Measurements from ENCODE around the gene CYP4F22.
A peak's percentile ranks its signal among the peaks of the same experiment; 100 is the strongest.
"Not testable (repeated sequence)": the region's sequence is repeated elsewhere in the genome, so short reads cannot be mapped to it uniquely, and the experiment has no call there.

CYP4F22 gene

DNA sequence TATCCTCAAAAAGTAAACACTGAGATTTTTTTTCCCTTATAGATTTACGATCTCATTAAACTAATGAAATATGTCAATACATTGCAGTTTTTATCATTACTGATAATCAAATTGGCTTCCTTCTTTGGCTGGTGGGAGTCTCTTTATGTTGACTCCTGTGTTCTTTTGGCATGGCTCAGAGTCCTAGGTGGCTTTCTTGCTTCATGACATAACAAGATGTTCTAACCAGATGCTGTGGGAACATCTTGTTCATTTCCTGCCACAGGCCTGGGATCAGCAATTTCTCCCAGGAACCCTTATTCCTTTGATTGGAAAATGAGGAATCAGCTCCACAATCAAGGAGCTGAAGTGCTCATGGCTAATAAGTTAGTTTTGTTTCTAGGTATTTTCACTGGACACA lies 13.2 kb upstream of the CYP4F22 start:
- no peak for DNase-seq

DNA sequence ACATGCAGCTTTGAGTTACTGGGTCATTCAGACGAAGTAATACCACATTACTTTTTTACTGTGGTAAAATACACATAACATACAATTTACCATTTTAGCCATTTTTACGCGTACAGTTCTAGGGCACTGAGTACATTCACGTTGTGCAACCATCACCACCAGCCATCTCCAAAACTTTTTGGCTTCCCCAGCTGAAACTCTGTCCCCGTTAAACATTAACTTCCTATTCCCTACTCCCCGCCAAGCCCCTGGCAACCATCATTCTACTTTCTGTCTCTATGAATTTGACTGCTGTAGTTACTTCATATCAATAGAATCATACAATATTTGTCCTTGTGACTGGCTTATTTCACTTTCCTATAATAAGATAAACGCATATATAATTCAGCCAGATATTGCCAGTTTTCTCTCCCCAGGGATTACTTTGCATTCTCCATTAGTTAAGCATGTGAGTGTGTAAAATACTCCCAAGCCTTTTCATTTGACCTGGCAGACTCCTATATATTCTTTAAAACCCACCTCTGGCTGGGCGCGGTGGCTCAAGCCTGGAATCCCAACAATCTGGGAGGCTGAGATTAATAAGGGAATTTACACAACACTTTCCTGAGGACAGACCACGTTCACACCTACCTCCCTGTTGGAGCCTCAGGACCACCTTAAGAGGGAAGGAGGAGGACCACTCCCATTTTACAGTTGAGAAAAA lies 10.0 kb upstream of the CYP4F22 start:
- DNase-seq, result no peak

DNA sequence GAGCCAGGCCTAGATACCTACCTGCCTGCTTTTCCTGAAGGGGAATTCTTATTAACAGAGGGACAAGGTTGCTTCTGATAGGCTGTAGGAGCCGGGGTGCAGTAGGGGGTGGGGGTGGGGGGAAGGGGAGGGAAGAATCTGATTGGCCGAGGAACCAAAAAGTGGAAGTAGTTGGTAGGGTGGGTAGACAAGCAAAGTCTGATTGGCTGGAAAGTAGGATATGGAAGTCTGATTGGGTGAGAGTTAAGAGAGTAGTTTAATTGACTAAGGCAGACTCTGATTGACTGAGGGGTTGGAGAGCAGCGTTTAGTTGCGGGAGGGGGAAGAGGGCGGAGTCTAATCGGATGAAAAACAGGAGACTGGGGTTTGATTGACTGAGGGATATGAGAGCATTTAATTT lies 9.4 kb upstream of the CYP4F22 start:
- no peak for DNase-seq

DNA sequence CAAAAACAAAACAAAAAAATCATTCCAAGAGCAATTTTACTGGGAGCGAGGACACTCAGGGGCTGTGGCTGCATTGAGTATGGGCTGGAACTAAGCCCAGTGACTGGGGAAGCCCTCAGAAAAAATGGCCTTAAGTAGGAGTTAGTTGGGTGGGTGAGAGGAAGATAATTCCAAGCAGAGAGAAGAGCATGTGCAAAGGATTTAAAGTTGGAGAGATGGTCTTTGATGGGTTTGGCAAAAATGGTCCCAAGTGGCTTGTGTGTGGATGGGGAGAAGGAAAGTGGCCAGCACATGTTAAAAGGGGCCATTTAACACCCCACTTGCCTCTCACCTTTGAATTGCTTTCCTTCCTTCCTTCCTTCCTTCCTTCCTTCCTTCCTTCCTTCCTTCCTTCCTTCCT lies 6.7 kb upstream of the CYP4F22 start:
- DNase-seq, result no peak

DNA sequence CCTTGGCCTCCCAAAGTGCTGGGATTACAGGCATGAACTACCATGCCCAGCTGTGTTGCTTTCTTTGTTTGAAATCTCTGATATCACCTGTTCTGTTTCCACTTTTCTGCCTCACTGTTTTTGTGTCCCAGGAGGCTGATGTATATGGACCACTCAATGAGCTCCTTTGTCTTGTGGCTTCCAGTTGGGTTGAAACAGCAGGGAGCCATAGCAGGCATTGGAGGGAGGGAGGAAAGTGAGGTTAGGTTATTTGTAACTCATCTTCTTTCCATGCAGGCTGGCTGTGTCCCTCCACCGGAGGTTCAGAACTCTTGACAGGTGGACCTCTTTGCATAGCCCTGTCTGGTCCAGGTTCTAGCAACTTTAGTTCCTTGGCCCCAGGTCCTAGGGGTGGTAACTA lies 6.1 kb upstream of the CYP4F22 start:
- no peak for DNase-seq

DNA sequence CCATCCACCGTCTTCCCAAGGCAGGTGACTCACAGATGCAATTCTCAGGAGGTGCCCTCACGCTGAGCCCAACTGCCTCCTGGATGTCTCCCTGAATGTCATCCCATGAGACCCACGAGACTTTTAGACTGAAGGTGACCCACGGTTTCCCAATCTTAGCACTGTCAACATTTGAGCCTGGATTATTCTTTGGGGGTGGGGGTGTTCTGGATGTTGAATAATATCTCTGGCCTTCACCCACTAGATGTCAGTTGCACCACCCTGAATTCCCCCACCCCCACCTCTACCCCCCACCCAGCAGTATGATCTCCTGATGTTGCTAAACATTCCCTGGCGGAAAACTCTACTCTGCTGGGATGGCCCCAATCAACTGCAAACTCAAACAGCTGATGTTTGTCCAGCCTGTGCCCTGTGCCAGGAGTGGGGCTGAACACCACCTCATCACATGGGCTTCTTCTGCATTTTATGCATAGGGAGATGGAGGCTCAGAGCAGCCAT lies 2.2 kb upstream of the CYP4F22 start:
- DNase-seq, result no peak

DNA sequence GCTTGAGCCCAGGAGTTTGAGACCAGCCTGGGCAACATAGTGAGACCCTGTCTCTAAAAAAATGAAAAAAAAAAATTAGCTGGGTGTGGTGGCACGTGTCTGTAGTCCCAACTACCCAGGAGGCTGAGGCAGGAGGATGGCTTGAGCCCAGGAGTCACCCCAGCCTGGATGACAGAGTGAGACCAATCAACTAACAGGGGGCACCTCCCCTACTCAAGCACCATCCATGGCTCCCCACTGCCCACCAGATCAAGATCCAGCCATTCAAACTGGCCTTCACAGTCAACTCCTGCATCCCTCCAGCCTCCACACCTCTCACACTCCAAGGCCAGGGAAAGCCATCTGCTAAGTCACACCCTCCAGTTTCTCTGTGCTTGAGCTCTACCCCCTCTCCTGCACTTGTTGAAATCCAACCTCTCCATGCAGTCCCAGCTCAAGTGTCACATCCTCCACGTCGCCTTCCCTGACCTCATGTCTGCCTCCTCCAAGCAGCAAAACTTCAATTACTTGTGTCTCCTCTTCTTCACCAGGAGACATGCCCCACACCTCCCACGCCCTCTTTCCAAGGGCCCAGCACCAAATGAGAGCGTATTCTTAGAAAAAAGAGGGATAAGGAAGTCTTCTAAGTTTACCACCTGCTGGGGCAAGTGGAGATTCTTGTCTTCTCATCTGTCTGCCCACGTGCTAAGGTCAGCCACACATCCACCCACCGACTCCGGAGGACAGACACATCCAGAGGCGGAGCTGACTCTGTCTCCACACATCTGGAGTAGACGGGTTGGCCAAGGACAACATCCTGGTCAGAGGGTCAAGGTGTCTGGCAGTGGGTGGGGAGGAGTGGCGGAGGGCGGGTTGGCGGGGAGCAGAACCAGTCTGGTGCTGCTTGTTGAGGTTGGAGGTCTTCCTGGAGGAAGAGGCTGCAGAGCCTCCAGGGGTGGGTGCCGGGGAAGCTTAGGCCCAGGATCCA lies 974 bp upstream of the CYP4F22 start:
- DNase-seq, result no peak

DNA sequence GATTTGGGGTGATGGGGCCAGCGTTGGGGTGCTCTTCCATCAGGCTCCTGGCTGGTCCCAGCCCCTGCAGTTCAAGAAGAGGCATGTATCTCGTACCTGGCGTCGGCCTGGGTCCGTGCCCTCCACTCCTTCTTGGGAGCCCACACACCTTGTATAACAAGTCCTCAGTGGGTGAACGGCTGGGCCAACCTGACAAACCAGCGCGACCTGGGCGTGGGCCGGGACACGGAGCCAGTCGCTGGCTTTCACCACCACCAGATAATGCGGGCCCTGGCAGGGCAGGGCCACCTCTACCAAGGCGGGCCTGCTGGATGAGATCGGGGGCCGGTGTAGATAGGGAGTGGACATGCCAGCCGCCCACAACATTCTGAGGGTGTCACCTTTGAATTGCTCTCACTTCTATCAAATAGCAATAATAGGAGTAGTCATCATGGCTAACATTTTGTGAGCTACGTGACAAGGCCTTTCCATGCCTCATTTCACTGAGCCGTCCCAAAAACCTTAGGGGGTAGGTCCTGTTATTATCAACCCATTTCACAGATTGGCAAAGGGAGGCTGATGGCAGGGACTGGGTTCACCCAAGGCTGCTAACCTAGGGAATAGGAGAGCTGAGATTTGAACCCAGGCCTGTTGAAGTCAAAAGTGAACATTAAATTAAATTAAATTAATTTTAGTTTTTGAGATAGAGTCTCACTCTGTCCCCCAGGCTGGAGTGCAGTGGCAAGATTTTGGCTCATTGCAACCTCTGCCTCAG lies 3.5 kb downstream of the CYP4F22 start:
- DNase-seq, result no peak

DNA sequence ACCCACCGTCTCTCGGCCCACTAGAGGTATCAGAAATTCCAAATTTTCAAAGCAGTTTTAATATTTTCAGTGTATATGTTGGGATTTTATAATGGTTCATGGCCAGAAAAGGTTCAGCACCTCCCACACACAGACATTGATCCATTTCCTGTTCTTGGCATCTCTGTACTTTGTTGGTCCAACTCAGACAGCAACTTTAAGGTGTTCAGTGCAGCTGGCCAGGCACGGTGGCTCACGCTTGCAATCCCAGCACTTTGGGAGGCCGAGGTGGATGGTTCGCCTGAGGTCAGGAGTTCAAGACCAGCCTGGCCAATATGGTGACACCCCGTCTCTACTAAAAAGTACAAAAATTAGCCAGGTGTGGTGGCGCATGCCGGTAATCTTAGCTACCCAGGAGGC lies 6.9 kb downstream of the CYP4F22 start:
- DNase-seq, result not testable (repeated sequence)

DNA sequence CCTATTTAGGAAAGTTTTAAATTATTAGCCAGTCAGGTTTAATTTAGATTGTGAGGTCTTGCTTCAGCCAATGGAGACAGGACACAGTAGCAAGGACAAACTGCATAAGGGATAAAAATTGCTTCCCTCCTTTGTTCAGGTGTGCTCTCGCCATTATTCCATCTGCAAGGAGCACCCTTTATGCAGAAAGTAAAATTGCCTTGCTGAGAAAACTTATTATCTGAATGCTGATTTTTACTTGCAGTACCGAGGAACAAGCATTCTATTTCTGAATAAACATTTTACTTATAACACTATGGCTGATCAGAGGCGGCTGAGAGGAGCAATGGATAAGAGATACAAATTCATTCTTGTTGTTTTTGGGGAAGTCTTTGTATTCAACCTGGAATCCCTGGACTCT lies 8.0 kb downstream of the CYP4F22 start:
- no peak for DNase-seq

DNA sequence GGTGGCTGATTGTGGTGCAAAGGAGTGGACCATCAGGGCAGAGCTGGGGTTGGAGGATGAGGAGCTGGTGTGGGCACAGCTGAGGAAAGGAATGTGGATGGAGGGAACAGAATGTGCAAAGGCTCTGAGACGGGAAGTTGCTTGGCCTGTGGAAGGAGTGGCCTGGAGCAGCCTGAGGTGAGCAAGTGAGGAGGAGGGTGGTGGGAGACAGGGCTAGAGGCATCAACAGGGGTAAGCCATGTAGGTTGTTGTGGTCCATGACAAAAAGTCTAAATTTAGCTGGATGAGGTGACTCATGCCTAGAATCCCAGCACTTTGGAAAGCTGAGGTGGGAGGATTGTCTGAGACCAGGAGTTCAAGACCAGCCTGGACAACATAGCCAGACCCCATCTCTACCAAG lies 9.5 kb downstream of the CYP4F22 start:
- no peak for DNase-seq

DNA sequence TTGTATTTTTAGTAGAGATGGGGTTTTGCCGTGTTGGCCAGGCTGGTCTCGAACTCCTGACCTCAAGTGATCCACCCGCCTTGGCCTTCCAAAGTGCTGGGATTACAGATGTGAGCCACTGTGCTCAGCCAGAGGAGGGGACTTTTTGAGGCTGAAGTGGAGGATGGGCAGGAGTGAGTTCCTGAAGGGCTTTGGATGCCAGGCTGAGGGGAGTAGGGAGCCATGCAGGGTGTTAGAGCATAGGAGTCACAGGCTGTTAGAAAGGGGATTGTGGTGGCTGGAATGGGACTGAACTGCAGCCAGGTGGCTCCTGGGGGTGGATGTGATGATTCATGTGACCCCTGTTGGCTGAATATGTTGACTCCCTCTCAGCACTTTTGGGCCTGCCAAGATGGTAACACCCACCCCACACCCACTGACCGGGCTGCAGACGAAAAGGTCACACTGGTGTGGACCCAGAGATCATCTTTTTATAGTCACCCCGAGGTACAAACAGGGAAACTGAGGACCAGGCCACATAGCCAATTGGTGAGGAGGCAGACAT lies 11.2 kb downstream of the CYP4F22 start:
- no peak for DNase-seq

DNA sequence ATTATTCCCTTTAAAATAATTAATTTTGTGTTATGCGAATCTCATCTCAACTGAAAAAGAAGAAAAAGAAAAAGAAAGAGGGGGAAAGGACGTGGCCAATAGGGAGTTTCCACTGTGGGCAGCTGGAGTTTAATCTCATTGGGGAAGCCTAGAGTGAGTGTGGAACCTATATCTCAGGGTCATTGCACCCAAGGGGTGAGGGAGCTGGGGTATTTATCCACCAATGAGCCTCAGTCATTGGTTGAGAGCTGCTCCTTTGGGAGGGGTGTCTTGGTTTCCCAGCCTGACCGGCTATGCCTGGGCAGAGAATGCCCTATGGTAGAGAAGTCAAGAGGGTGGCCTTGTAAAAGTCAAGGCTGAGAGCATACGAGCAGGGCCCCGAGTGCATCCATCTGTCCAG lies 16.5 kb downstream of the CYP4F22 start:
- no peak for DNase-seq

DNA sequence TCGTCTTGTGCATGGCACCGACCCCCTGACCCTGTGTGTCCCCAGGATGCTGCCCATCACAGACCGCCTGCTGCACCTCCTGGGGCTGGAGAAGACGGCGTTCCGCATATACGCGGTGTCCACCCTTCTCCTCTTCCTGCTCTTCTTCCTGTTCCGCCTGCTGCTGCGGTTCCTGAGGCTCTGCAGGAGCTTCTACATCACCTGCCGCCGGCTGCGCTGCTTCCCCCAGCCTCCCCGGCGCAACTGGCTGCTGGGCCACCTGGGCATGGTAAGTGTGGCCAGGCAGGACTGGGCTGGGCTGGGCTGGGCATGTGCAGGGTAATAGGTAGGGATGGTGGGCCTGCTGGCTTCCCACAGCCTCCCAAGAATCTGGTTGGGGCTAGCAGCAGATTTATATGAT lies 17.0 kb downstream of the CYP4F22 start:
- DNase-seq, result no peak

DNA sequence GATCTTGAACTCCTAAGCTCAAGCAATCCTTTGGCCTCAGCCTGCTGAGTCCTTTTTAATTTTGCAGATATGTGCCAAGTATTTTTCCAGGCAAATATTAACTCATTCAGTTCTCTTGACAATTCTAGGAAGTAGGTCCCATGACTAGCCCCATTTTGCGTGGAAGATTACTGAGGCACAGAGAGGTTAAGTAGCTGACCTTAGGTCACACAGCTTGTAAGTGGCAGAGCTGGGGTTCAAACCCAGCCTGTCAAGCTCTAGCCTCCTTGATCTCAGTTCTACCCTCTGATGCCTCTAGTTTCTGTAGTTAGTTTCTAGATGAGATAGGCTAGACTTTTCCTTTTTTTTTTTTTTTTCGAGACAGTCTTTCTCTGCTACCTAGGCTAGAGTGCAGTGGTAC lies 18.1 kb downstream of the CYP4F22 start:
- no peak for DNase-seq

DNA sequence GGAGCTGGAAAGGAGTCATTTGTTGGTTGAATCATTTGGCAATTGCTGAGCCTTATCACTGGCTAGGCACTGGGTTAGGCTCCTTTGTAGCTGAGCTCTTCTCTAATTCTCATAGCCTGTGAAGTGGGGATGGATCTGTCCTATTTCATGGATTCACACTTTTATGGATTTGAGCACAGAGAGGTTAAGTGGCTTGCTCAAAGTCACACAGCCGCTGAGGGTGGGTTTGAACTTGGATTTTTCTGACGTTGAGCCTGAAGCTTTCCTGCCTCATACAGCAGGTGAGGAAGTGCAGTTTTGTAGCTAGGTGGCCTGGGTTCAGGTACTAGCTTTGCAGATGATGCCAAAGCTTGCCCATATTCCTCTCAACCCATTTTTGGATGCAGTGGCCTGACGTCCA lies 19.4 kb downstream of the CYP4F22 start:
- DNase-seq, result no peak

DNA sequence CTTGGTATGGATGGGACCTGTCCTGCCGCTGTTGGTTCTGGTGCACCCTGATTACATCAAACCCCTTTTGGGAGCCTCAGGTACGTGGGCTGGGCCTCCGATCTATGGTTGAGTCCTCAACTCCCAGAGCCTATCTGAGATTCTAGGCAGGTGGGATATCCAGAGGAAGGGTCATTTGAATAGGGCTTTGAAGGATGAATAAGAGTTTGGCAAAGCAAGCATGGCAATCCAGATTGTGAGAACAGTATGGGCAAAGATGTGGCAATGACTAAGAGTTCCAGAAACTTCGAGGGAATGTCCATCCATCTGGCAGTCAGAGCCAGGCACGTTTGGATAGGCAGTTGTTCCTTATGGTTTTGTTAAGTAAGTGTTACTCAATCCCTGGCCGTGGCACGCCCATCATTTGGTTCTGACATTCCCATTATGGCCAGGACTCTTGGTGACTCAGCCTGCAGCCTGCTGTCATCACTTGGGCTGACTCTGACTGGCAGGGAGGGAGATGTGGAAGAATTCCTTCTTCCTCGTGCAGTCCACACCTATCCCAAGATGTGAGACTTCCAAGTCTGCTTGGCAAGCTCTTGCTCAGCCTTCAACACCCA lies 21.5 kb downstream of the CYP4F22 start:
- no peak for DNase-seq

DNA sequence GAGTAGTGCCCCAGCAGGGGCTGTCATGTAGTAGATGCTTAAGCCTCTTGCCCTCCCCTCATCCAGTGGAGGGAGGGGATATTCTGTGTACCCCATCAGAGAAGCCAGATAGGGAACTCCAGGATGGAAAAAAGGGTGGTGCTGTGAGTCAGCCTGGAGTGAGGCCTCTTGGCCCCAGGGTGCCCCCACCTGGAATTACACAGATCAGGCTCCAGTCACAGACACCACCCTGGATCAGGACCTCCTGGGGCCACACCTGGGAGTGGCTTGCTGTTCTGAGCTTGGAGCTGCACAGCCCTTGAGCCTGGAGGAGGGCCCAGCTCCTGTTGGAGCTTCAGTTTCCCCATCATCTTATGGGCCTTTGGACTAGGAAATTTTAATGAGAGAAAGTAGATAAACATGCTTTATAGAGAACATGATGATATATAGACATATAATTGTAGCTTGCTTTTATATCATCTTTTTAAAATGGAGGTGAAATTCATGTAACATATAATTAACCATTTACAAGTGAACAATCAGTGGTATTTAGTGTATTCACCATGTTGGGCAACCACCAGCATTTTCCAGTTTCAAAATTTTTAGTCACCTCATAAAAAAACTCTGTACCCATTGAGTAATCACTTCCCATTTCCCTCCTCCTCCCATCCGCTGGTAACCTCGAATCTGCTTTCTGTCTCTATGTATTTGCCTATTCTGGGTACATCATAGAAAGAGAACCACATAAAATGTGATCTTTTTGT lies 24.6 kb downstream of the CYP4F22 start:
- peak in 1 of 2 donors; percentile 7 for DNase-seq

DNA sequence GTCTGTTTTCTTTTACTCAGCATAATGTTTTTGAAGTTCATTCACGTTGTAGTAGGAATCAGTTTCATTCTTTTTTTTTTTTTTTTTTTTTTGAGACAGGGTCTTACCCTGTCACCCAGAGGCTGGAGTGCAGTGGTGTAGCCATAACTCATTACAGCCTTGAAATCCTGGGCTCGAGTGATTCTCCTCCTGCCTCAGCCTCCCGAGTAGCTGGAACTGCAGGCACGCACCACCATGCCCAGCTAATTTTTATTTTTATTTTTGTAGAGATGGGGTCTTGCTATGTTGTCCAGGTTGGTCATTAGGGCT lies 25.2 kb downstream of the CYP4F22 start:
- DNase-seq, result not testable (repeated sequence)

DNA sequence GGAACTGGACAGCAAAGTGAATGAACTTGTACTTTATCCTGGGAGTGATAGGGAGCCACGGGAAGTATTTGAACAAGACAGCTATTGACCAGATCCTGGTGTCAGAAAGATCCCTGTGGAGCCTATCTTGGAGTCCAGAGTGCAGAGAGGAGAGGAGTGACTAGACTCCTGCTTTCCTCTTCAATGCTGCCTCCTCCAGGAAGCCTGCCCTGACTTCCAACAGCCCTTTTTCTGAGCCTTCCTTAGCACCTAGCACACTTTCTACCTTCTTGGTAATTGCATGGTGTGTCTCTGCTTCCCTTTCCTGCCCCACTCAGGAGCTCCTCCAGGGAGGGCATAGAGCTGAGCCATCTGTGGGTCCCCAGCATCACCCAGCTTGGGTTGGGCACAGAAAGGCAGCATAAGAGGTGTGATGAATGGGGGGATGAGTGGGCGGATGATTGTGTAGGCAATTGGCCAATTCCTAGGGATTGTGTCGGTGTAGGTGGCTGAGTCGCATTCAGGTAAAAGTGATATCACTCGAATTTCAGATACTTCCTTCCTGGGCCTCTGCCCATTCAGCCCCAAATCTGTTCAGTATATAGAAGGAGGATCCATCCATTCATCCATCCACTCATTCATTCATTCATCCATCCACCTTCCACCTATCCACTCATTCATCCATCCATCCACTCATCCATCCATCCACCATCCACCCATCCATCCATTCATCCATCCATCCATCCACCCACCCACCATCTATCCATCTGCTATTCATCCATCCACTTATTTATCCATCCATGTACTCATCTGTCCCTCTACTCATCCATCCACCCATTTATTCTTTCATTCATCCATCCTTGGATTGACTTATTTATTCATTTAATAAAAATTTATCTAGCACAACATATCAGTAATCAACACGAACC lies 26.9 kb downstream of the CYP4F22 start:
- DNase-seq, result no peak

DNA sequence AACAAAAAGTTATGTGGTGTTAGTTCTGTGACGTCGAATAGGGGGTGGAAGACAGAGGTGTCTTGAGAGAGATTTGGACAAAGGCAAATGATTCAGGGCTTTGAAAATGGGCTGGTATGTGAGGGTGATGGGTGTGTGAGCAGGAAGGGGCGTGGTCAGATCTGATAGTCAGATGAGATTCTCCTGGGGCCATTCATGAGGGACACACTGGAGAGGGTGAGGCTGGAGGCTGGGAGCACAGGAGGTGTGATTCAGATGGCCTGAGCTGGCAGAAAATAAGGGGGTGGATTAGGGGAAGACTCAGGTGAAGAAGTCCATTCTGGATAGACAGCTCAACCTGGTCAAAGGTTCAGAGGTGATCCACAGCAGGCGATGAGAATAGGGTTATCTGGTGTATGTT lies 28.0 kb downstream of the CYP4F22 start:
- DNase-seq, result no peak
